ENCODE data around the gene SEMA3D.

DNA sequence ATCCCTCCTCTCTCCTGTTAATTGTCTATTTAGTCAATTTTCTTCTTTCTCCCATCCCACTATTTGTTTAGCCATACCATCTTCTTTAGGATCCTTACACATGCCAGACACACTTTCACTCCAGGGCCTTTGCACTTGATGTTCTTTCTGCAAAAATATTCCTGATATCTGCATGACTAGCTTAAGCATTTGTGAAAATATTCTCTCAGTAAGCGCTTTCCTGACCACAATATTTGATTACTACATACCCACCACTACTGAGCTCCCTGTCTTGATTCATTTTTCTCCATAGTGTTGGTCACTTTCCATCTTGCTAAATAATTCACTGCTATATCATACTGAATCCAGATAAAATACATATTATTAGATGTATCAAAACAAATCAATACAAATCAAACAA, 75.1 kb downstream of the SEMA3D start:
- no peak for TF ChIP-seq EP300 (IDR thresholded peaks at IDR 0.05; ENCODE audit: low read depth)
- TF ChIP-seq, protein P1, sequence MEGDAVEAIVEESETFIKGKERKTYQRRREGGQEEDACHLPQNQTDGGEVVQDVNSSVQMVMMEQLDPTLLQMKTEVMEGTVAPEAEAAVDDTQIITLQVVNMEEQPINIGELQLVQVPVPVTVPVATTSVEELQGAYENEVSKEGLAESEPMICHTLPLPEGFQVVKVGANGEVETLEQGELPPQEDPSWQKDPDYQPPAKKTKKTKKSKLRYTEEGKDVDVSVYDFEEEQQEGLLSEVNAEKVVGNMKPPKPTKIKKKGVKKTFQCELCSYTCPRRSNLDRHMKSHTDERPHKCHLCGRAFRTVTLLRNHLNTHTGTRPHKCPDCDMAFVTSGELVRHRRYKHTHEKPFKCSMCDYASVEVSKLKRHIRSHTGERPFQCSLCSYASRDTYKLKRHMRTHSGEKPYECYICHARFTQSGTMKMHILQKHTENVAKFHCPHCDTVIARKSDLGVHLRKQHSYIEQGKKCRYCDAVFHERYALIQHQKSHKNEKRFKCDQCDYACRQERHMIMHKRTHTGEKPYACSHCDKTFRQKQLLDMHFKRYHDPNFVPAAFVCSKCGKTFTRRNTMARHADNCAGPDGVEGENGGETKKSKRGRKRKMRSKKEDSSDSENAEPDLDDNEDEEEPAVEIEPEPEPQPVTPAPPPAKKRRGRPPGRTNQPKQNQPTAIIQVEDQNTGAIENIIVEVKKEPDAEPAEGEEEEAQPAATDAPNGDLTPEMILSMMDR (IDR thresholded peaks at IDR 0.05), result no peak
- TF ChIP-seq POLR2A (IDR thresholded peaks at IDR 0.05), result no peak
- TF ChIP-seq POLR2AphosphoS5 (IDR thresholded peaks at IDR 0.05), result no peak

Data from transverse colon (tissue), 4 donors.